B cell (primary cell): Measurements from ENCODE around the gene MYCN. TPM values are rescaled to one million over a fixed set of nuclear protein-coding genes. Genes with fewer than 3 reads are reported as not detected.

Experiments
- ATAC-seq: fragments of 200-7000 bp; cut with Tn5 transposase; one replicate; pipeline ENCODE4 v1.10.0; 2021; ENCODE audit warnings: low read depth, mild to moderate bottlenecking, moderate number of reproducible peaks, moderate library complexity
- CTCF ChIA-PET: fragments of 350-600 bp; sonication (Branson Sonifier 250); formaldehyde crosslinking; loops from one replicate; lab custom pipeline; 2021; ENCODE audit warnings: antibody characterized with exemption, inconsistent platforms; lab: Charles Lee
- POLR2A ChIA-PET: fragments of 350-600 bp; sonication (Branson Sonifier 250); formaldehyde crosslinking; loops from one replicate; lab custom pipeline; 2021; ENCODE audit warnings: antibody characterized with exemption; lab: Charles Lee
- DNase-seq: peaks from one replicate; pipeline ENCODE4 v3.0.0; 2013
- H2AFZ ChIP-seq: 2 replicates; pipeline ENCODE4 v1.6.1; 2012; ENCODE audit warnings: mild to moderate bottlenecking, low read depth, low read length; ENCODE audit not compliant: insufficient read depth, poor library complexity, severe bottlenecking
- H3K27ac ChIP-seq, 2 donors: 1 replicate in 1 of 2; 2 replicates in 1 of 2; pipeline ENCODE4 v1.5.1; 2012 to 2013; ENCODE audit warnings: low read length in 2 of 2, mild to moderate bottlenecking in 2 of 2, moderate library complexity in 1 of 2
- H3K27me3 ChIP-seq, 4 experiments: fragments of 200-600 bp in 1 of 4; sonication (generic) in 1 of 4; replicated peaks in 1 of 4; 1 replicate in 2 of 4; 2 replicates in 2 of 4; pipeline versions ENCODE4 v1.6.1 to v1.7.0; 2013 to 2016; ENCODE audit warnings: low read length in 3 of 4, mild to moderate bottlenecking in 2 of 4, mixed read lengths in 1 of 4, moderate library complexity in 1 of 4; ENCODE audit not compliant: insufficient read depth in 4 of 4, control insufficient read depth in 3 of 4; ENCODE audit errors: control extremely low read depth in 1 of 4
- H3K36me3 ChIP-seq, 2 experiments: replicated peaks in 1 of 2; 1 replicate in 1 of 2; 2 replicates in 1 of 2; pipeline versions ENCODE4 v1.6.1 to v1.7.1; 2013; ENCODE audit warnings: low read length in 1 of 2; ENCODE audit not compliant: insufficient read depth in 2 of 2, control insufficient read depth in 1 of 2; ENCODE audit errors: control extremely low read depth in 1 of 2, extremely low read depth in 1 of 2
- H3K4me1 ChIP-seq, 2 donors: fragments of 200-600 bp in 1 of 2; sonication (generic) in 1 of 2; 1 replicate in 1 of 2; 2 replicates in 1 of 2; pipeline versions ENCODE4 v1.5.1 to v1.6.1; 2013 to 2017; ENCODE audit warnings: low read length in 2 of 2; ENCODE audit not compliant: control insufficient read depth in 2 of 2, insufficient read depth in 2 of 2
- H3K4me2 ChIP-seq: replicated peaks from 2 replicates; pipeline ENCODE3; 2012; ENCODE audit warnings: mild to moderate bottlenecking, low read depth, low read length; ENCODE audit not compliant: poor library complexity, severe bottlenecking
- H3K4me3 ChIP-seq, 5 experiments: fragments of 200-600 bp in 1 of 5; sonication (generic) in 1 of 5; 1 replicate in 3 of 5; 2 replicates in 2 of 5; pipeline versions ENCODE4 v1.5.1 to v1.7.0; 2011 to 2016; ENCODE audit warnings: low read length in 4 of 5, mild to moderate bottlenecking in 4 of 5, low read depth in 2 of 5, control low read depth in 1 of 5, moderate library complexity in 1 of 5; ENCODE audit not compliant: insufficient read depth in 1 of 5; ENCODE audit errors: control extremely low read depth in 1 of 5, extremely low read depth in 1 of 5
- H3K79me2 ChIP-seq: fragments of 200-600 bp; sonication (generic); one replicate; pipeline ENCODE4 v1.6.0; 2016; ENCODE audit warnings: low read length; ENCODE audit not compliant: control insufficient read depth, insufficient read depth
- H3K9ac ChIP-seq: fragments of 200-600 bp; sonication (generic); 2 replicates; pipeline ENCODE4 v1.6.1; 2017; ENCODE audit warnings: mild to moderate bottlenecking, low read length, moderate library complexity
- H3K9me3 ChIP-seq, 3 donors: one replicate each; pipeline versions ENCODE4 v1.6.1 to v1.7.1; 2013; ENCODE audit warnings: low read length in 2 of 3; ENCODE audit not compliant: control insufficient read depth in 2 of 3, insufficient read depth in 1 of 3; ENCODE audit errors: control extremely low read depth in 1 of 3
- H4K20me1 ChIP-seq: 2 replicates; pipeline ENCODE4 v1.6.0; 2012; ENCODE audit warnings: mild to moderate bottlenecking, low read length; ENCODE audit not compliant: insufficient read depth, control insufficient read depth, poor library complexity, severe bottlenecking
- H3K27ac Mint-ChIP-seq: one replicate; pipeline ENCODE4 v1.8.0; 2021; ENCODE audit warnings: mixed read lengths
- H3K27me3 Mint-ChIP-seq: one replicate; pipeline ENCODE4 v1.8.0; 2021; ENCODE audit warnings: mixed read lengths
- H3K4me1 Mint-ChIP-seq: one replicate; pipeline ENCODE4 v1.8.0; 2021; ENCODE audit warnings: mixed read lengths
- H3K4me3 Mint-ChIP-seq: one replicate; pipeline ENCODE4 v1.8.0; 2021; ENCODE audit warnings: mixed read lengths
- H3K9me3 Mint-ChIP-seq: one replicate; pipeline ENCODE4 v1.8.0; 2022; ENCODE audit warnings: mixed read lengths; ENCODE audit not compliant: insufficient read depth
- EZH2 ChIP-seq: IDR thresholded peaks from 2 replicates; pipeline ENCODE4 v1.6.1; 2012; ENCODE audit warnings: borderline replicate concordance, low read depth, mild to moderate bottlenecking, moderate library complexity, low read length; ENCODE audit not compliant: insufficient read depth, poor library complexity, severe bottlenecking
- WGBS: methylation state at CpG from one replicate; pipeline ENCODE4 v1.1.5; 2013; ENCODE audit warnings: missing lambda C conversion rate; ENCODE audit not compliant: insufficient coverage; 5-methylcytosine and 5-hydroxymethylcytosine counted together
- intact Hi-C: fragments of 100-400 bp; cut with micrococcal nuclease; formaldehyde crosslinking; loops from one replicate; pipeline ENCODE4 v1.10.0; 2022
- polyA plus RNA-seq: library from polyadenylated mRNA; depleted of rRNA; stranded (reverse); fragments of >200 nt; gene quantifications from 2 replicates; pipeline ENCODE4 v1.2.3, GENCODE V29; 2012
- total RNA-seq, 2 donors: library from RNA; stranded (reverse); fragments of 120-200 nt in 1 of 2; gene quantifications; 1 replicate in 1 of 2; 2 replicates in 1 of 2; pipeline versions ENCODE4 v1.2.3 to v1.2.4, GENCODE V29; 2013 to 2022
- TF ChIP-seq, protein P1 (sequence below): fragments of 200-600 bp; IDR thresholded peaks from one replicate; pipeline ENCODE4 v1.8.0; 2022; ENCODE audit warnings: antibody characterized with exemption, mild to moderate bottlenecking

MYCN gene
- total and polyA plus RNA-seq, 2 donors (not counting 1 experiment from before 2014, with no cell fraction given): not detected

DNA sequence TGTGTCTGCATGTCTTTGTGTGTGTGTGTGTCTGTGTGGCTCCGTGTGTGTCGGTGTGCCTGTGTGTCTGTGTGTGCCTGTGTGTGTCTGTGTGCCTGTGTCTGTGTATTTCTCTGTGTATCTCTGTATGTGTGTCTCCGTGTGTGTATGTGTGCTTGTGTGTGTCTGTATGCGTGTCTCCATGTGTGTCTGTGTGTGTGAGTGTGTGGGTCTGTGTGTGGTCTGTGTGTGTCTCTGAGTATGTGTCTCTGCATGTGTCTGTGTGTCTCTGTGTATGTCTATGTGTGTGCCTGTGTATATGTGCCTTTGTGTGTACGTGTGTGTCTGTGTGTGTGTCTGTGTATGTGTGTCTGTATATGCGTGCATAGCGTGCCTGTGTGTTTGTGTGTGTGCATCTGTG lies 45.2 kb downstream of the MYCN start:
- CTCF ChIA-PET: no interaction called here
- no peak for ATAC-seq
- no peak overlapping the region for H3K4me3 Mint-ChIP-seq

DNA sequence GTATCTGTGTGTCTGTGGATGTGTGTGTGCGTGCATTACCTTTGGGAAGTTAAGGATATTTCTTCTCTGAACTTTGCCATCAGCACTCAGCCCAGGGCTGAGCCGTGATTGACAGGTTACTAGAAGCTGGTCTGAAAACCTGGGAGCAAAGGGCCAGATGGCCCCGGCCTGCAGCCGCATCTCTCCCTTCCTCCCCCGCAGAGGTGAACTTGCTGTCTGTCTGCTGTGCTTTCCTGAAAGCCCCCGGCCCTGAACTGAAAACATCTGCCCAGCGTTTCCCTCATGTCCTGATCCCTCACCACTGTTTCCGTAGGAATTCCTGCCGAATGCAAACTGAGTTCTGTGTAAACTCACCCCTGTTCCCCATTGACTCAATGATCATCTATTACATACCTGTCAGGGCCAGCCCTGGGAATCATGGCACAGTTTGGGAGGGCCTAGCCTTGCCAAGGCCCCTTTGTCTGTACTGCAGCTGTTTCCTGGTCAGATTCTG lies 45.8 kb downstream of the MYCN start:
- ATAC-seq (no peak), DNase-seq (no peak)
- H3K27ac Mint-ChIP-seq: no peak overlapping the region
- Histone ChIP-seq H3K36me3 (no peaks in the 10 kb centered on the region), H3K79me2 (no peaks in the 10 kb centered on the region), H3K4me2 (no peak overlapping the region), H3K9ac (no peak overlapping the region), H4K20me1 (no peaks in the 10 kb centered on the region), H3K27me3 (no peaks in the 10 kb centered on the region), H3K9me3 (no peaks in the 10 kb centered on the region), H3K4me3 (no peak overlapping the region), H3K27ac (no peak overlapping the region), H3K4me1 (no peaks in the 10 kb centered on the region), H2AFZ (no peak overlapping the region)
- TF ChIP-seq EZH2: no peak
- TF ChIP-seq, protein P1, sequence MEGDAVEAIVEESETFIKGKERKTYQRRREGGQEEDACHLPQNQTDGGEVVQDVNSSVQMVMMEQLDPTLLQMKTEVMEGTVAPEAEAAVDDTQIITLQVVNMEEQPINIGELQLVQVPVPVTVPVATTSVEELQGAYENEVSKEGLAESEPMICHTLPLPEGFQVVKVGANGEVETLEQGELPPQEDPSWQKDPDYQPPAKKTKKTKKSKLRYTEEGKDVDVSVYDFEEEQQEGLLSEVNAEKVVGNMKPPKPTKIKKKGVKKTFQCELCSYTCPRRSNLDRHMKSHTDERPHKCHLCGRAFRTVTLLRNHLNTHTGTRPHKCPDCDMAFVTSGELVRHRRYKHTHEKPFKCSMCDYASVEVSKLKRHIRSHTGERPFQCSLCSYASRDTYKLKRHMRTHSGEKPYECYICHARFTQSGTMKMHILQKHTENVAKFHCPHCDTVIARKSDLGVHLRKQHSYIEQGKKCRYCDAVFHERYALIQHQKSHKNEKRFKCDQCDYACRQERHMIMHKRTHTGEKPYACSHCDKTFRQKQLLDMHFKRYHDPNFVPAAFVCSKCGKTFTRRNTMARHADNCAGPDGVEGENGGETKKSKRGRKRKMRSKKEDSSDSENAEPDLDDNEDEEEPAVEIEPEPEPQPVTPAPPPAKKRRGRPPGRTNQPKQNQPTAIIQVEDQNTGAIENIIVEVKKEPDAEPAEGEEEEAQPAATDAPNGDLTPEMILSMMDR: no peak
- no peaks in the 10 kb centered on the region for H3K4me1 Mint-ChIP-seq
- ChIA-PET CTCF (no interaction called here), POLR2A (no interaction called here)
- intact Hi-C loops: no loop called here
- WGBS: 89% methylated on average over 9 of the region's 9 CpGs
- H3K9me3 Mint-ChIP-seq: no peaks in the 10 kb centered on the region
- H3K4me3 Mint-ChIP-seq: no peak overlapping the region
- H3K27me3 Mint-ChIP-seq: peaks cover 5% of the 10 kb centered on the region

More for the DNA sequence above, 45.2 kb downstream of the MYCN start:
- no peak overlapping the region for H3K4me2 ChIP-seq
- H3K36me3 ChIP-seq: no peaks in the 10 kb centered on the region
- H3K9me3 ChIP-seq: no peaks in the 10 kb centered on the region
- TF ChIP-seq, protein P1: no peak
- TF ChIP-seq EZH2: no peak
- no peak overlapping the region for H3K9ac ChIP-seq
- POLR2A ChIA-PET: no interaction called here
- intact Hi-C loops: no loop called here
- no peak overlapping the region for H3K27ac ChIP-seq
- DNase-seq: no peak
- H3K27me3 ChIP-seq: no peaks in the 10 kb centered on the region
- no peaks in the 10 kb centered on the region for H3K9me3 Mint-ChIP-seq
- H3K4me3 ChIP-seq: no peak overlapping the region
- H3K4me1 ChIP-seq: no peaks in the 10 kb centered on the region
- WGBS: 97% methylated on average over 7 of the region's 7 CpGs
- no peaks in the 10 kb centered on the region for H3K4me1 Mint-ChIP-seq
- no peak overlapping the region for H2AFZ ChIP-seq
- no peaks in the 10 kb centered on the region for H3K79me2 ChIP-seq
- no peaks in the 10 kb centered on the region for H4K20me1 ChIP-seq
- H3K27me3 Mint-ChIP-seq: peaks cover 5% of the 10 kb centered on the region
- H3K27ac Mint-ChIP-seq: no peak overlapping the region
